Peyer's patch (tissue), 4 donors: Measurements from ENCODE around the gene PTPRC. TPM values are rescaled to one million over a fixed set of nuclear protein-coding genes. Genes with fewer than 3 reads are reported as not detected.
A peak's percentile ranks its signal among the peaks of the same experiment; 100 is the strongest.

Source experiments
- DNase-seq, 3 donors: peaks; one replicate each; pipeline ENCODE4 v3.0.0-alpha.2; 2017 to 2019
- H3K27ac ChIP-seq, 4 donors: fragments of 200-600 bp; sonication (generic); one replicate each; pipeline ENCODE4 v1.5.1; 2016 to 2019
- H3K27me3 ChIP-seq, 2 donors: fragments of 200-600 bp; sonication (generic); one replicate each; pipeline ENCODE4 v1.5.1; 2019
- H3K36me3 ChIP-seq, 3 donors: fragments of 200-600 bp; sonication (generic); one replicate each; pipeline ENCODE4 v1.5.1; 2016 to 2019
- H3K4me1 ChIP-seq, 4 donors: fragments of 200-600 bp; sonication (generic); one replicate each; pipeline ENCODE4 v1.5.1; 2016 to 2019
- H3K4me3 ChIP-seq, 4 donors: fragments of 200-600 bp; sonication (generic); 1 replicate in 3 of 4; 2 replicates in 1 of 4; pipeline ENCODE4 v1.5.1; 2016 to 2019; ENCODE audit warnings: mild to moderate bottlenecking in 1 of 4
- H3K9me3 ChIP-seq, 4 donors: fragments of 200-600 bp; sonication (generic); one replicate each; pipeline ENCODE4 v1.5.1; 2016 to 2019; ENCODE audit warnings: mild to moderate bottlenecking in 1 of 4
- CTCF ChIP-seq, 6 experiments: fragments of 450-650 bp in 4 of 6; fragments of 200-600 bp in 2 of 6; sonication (generic) in 1 of 6; IDR thresholded peaks; one replicate each; pipeline ENCODE4 v1.5.1; 2017 to 2019; ENCODE audit warnings: antibody characterized with exemption in 6 of 6, mild to moderate bottlenecking in 3 of 6, moderate library complexity in 1 of 6
- POLR2A ChIP-seq, 2 donors: fragments of 450-650 bp; IDR thresholded peaks; one replicate each; pipeline ENCODE4 v1.5.1; 2017; ENCODE audit warnings: antibody characterized with exemption in 2 of 2, mild to moderate bottlenecking in 2 of 2, moderate library complexity in 2 of 2
- total RNA-seq, 4 donors: library from RNA; depleted of rRNA; stranded (reverse); fragments of >200 nt; gene quantifications; one replicate each; pipeline ENCODE4 v1.1.0, GENCODE V29; 2016

Gene PTPRC
- total RNA-seq, 4 donors from 2014 or later, result 13.3 to 127 (median 22.1) TPM

GRCh38 chr1:198636391-198636790, 2.4 kb upstream of the PTPRC start:
- Histone ChIP-seq H3K36me3 (no peaks in the 10 kb centered on the region), H3K4me1 (peaks cover 0 to 3% (median 0%) of the 10 kb centered on the region in 4 donors), H3K4me3 (no peak overlapping the region), H3K9me3 (no peaks in the 10 kb centered on the region), H3K27me3 (no peaks in the 10 kb centered on the region), H3K27ac (peak overlapping the region in 3 of 4 donors; percentile 2 to 61 (median 55))
- TF ChIP-seq POLR2A (IDR thresholded peaks at IDR 0.05) (no peak), CTCF (IDR thresholded peaks at IDR 0.05) (no peak)
- peak in 1 of 3 donors; percentile 18 for DNase-seq

GRCh38 chr1:198637157-198637556, 1.7 kb upstream of the PTPRC start:
- peak overlapping the region in 3 of 4 donors; percentile 12 to 81 (median 61) for H3K27ac ChIP-seq
- DNase-seq, result no peak
- no peaks in the 10 kb centered on the region for H3K36me3 ChIP-seq
- TF ChIP-seq POLR2A (IDR thresholded peaks at IDR 0.05) (no peak), CTCF (IDR thresholded peaks at IDR 0.05) (no peak)
- no peak overlapping the region for H3K4me3 ChIP-seq
- H3K9me3 ChIP-seq, result no peaks in the 10 kb centered on the region
- H3K4me1 ChIP-seq, result peaks cover 0 to 3% (median 0%) of the 10 kb centered on the region in 4 donors
- no peaks in the 10 kb centered on the region for H3K27me3 ChIP-seq

- Histone ChIP-seq H3K27ac (peak overlapping the region; percentile 68 to 81 (median 74)), H3K27me3 (no peaks in the 10 kb centered on the region), H3K4me1 (peaks cover 0 to 3% (median 0%) of the 10 kb centered on the region in 4 donors), H3K4me3 (no peak overlapping the region), H3K36me3 (no peaks in the 10 kb centered on the region), H3K9me3 (no peaks in the 10 kb centered on the region)
- DNase-seq, result no peak
- TF ChIP-seq POLR2A (IDR thresholded peaks at IDR 0.05) (no peak), CTCF (IDR thresholded peaks at IDR 0.05) (no peak)
Measured at GRCh38 chr1:198637916-198638437, 863 bp upstream of the PTPRC start.

GRCh38 chr1:198638441-198638840, 399 bp upstream of the PTPRC start:
- Histone ChIP-seq H3K36me3 (no peaks in the 10 kb centered on the region), H3K27ac (peak overlapping the region; percentile 68 to 81 (median 74)), H3K4me3 (peak overlapping the region in 2 of 4 donors; percentile 40 to 41), H3K27me3 (no peaks in the 10 kb centered on the region), H3K4me1 (peaks cover 0 to 3% (median 0%) of the 10 kb centered on the region in 4 donors), H3K9me3 (no peaks in the 10 kb centered on the region)
- TF ChIP-seq CTCF (IDR thresholded peaks at IDR 0.05), result no peak
- no peak for TF ChIP-seq POLR2A (IDR thresholded peaks at IDR 0.05)
- DNase-seq, result no peak

GRCh38 chr1:198639671-198640143, 867 bp downstream of the PTPRC start:
- no peak for TF ChIP-seq CTCF (IDR thresholded peaks at IDR 0.05)
- TF ChIP-seq POLR2A (IDR thresholded peaks at IDR 0.05), result no peak
- peaks cover 0 to 3% (median 1%) of the 10 kb centered on the region in 4 donors for H3K4me1 ChIP-seq
- no peaks in the 10 kb centered on the region for H3K36me3 ChIP-seq
- H3K27ac ChIP-seq, result peak overlapping the region; percentile 68 to 81 (median 74)
- no peaks in the 10 kb centered on the region for H3K27me3 ChIP-seq
- H3K9me3 ChIP-seq, result no peaks in the 10 kb centered on the region
- H3K4me3 ChIP-seq, result peak overlapping the region; percentile 37 to 41 (median 40)
- DNase-seq, result no peak
